ENCODE measurements around the gene HASPIN. TPM values are rescaled to one million over a fixed set of nuclear protein-coding genes. Genes with fewer than 3 reads are reported as not detected.

The HASPIN gene
- total RNA-seq (2014; rRNA removed; shearing (Covaris generic)): 5.8 and 16.2 TPM in 2 replicates

DNA sequence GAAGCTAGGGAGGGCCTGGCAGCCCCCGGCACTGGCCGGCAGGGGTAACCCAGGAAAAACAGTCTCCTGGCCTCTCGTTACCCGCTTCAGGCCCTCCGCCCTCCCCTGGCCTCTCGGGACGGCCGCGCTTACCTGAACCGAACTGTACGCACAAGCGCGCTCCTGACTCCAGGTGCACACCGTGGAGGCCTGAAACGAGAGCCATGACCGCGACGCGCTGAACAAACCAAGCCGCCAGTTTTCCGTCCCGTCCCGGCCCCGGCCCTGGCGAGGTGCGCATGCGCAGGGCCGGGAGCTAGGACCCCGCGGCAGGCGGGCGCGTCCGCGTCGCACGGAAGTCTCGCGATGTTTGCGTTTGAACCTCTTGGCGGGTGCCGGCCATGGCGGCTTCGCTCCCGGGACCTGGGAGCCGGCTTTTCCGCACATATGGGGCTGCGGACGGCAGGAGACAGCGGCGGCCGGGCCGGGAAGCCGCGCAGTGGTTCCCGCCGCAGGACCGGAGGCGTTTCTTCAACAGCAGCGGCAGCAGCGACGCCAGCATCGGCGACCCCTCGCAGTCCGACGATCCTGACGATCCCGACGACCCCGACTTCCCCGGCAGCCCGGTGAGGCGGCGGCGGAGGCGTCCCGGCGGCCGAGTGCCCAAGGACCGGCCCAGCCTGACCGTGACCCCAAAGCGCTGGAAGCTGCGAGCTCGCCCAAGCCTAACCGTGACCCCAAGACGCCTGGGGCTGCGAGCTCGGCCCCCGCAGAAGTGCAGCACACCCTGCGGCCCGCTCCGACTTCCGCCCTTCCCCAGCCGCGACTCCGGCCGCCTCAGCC is at the start of gene HASPIN:
Gene HASPIN (plus strand): TSS at position 348 of the 822 bp plus-strand sequence. CDS start 33 bp downstream, at position 381.
- H3K4me1 ChIP-seq (replicated peaks): peaks cover 32% of the 10 kb centered on the region
- peak; percentile 88 to 91 for DNase-seq (ENCODE audit: low read depth in 1 of 2, low spot score in 2 of 2)
- peak within 1 kb of the TSS; percentile 99 for H3K4me3 ChIP-seq
- H3K9me3 ChIP-seq (replicated peaks): no peaks in the 10 kb centered on the region
- peak within 1 kb of the TSS; percentile 81 for H3K27ac ChIP-seq
- peaks cover 76% of the 10 kb centered on the region for H3K36me3 ChIP-seq
- no peaks in the 10 kb centered on the region for H3K27me3 ChIP-seq (replicated peaks)

GRCh38 chr17:3675886-3676285 is 47.8 kb upstream of the HASPIN start:
- H3K9me3 ChIP-seq (replicated peaks): no peaks in the 10 kb centered on the region
- no peaks in the 10 kb centered on the region for H3K4me1 ChIP-seq (replicated peaks)
- peaks cover 4% of the 10 kb centered on the region for H3K36me3 ChIP-seq
- H3K27me3 ChIP-seq (replicated peaks): no peaks in the 10 kb centered on the region
- no peak overlapping the region for H3K27ac ChIP-seq
- no peak for DNase-seq (ENCODE audit: low read depth in 1 of 2, low spot score in 2 of 2)
- H3K4me3 ChIP-seq: no peak overlapping the region

DNA sequence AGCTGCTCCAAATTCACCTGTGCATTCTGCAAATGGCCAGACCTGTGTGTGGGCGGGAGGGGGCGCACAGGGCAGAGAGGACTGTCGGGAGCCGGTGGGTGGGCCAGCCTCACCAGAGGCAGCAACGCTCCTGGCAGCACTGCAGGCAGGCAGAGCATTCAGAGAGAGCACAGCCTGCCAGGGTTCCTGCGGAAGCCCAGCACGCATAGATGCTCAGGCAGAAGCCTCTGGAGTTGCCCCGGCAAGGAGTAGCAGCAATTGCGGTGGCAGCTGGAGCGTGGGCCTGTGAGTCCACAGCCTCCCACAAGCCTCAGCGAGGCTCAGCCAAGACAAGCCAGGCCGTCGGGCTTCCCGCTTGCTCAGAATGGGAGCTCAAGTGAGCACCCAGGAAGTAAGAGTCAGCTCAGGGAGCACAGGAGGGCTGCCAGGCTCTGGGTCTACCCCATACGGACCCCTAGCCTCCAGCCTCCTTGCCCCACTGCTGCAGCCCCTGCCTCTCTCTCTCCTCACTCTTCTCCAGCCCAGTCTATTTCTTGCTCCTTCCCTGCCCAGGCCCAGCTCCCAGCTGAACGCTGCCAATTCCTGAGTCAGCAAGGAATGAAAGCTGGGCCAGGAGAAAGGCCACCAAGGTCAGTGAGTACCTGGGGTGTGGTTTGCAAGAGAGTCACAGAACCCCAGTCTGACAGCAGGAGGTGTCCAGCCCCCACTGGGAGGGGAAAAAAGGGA is 45.4 kb upstream of the HASPIN start:
- Histone ChIP-seq H3K27me3 (replicated peaks) (no peaks in the 10 kb centered on the region), H3K4me1 (replicated peaks) (no peaks in the 10 kb centered on the region), H3K36me3 (no peaks in the 10 kb centered on the region), H3K4me3 (no peak overlapping the region), H3K27ac (no peak overlapping the region), H3K9me3 (replicated peaks) (no peaks in the 10 kb centered on the region)
- no peak for DNase-seq (ENCODE audit: low read depth in 1 of 2, low spot score in 2 of 2)

GRCh38 chr17:3678821-3679530 is 44.7 kb upstream of the HASPIN start:
- Histone ChIP-seq H3K9me3 (replicated peaks) (no peaks in the 10 kb centered on the region), H3K27me3 (replicated peaks) (no peaks in the 10 kb centered on the region), H3K27ac (no peak overlapping the region), H3K4me3 (no peak overlapping the region), H3K36me3 (no peaks in the 10 kb centered on the region), H3K4me1 (replicated peaks) (no peaks in the 10 kb centered on the region)
- no peak for DNase-seq (ENCODE audit: low read depth in 1 of 2, low spot score in 2 of 2)

DNA sequence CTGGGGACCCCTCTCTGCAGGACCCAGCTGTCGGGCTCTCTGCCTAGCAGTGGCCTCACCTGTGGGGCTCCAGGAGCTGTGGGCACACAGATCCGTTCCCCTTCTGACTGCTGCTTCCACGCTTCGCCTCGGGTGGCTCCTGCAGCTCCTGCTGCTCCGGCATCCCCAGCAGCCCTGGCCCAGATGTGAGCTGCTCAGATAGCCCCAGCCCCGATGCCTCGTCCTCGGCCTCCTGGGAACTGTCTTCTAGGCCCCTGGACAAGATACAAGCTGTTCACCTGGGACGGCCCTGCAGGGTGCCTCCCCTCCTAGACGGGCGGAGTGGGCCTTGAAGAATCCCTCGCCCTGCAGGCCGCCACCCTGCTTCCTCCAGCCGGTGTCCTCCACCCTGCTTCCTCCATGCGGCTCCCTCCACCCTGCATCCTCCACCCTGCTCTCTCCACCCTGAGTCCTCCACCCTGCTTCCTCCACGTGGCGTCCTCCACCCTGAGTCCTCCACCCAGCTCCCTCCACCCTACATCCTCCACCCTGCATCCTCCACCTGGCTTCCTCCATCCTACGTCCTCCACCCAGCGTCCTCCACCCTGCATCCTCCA is 44.1 kb upstream of the HASPIN start:
- no peak for DNase-seq (ENCODE audit: low read depth in 1 of 2, low spot score in 2 of 2)
- Histone ChIP-seq H3K27ac (no peak overlapping the region), H3K36me3 (no peaks in the 10 kb centered on the region), H3K9me3 (replicated peaks) (no peaks in the 10 kb centered on the region), H3K4me1 (replicated peaks) (no peaks in the 10 kb centered on the region), H3K27me3 (replicated peaks) (no peaks in the 10 kb centered on the region), H3K4me3 (no peak overlapping the region)

- no peaks in the 10 kb centered on the region for H3K4me1 ChIP-seq (replicated peaks)
- H3K4me3 ChIP-seq: no peak overlapping the region
- no peaks in the 10 kb centered on the region for H3K36me3 ChIP-seq
- no peaks in the 10 kb centered on the region for H3K9me3 ChIP-seq (replicated peaks)
- no peaks in the 10 kb centered on the region for H3K27me3 ChIP-seq (replicated peaks)
- no peak overlapping the region for H3K27ac ChIP-seq
- DNase-seq (ENCODE audit: low read depth in 1 of 2, low spot score in 2 of 2): no peak
Observed at GRCh38 chr17:3681057-3681456, 42.6 kb upstream of the HASPIN start.

- no peaks in the 10 kb centered on the region for H3K36me3 ChIP-seq
- no peak for DNase-seq (ENCODE audit: low read depth in 1 of 2, low spot score in 2 of 2)
- H3K27me3 ChIP-seq (replicated peaks): no peaks in the 10 kb centered on the region
- H3K9me3 ChIP-seq (replicated peaks): no peaks in the 10 kb centered on the region
- H3K27ac ChIP-seq: no peak overlapping the region
- H3K4me1 ChIP-seq (replicated peaks): no peaks in the 10 kb centered on the region
- no peak overlapping the region for H3K4me3 ChIP-seq
Observed at GRCh38 chr17:3681565-3681964, 42.1 kb upstream of the HASPIN start.

DNA sequence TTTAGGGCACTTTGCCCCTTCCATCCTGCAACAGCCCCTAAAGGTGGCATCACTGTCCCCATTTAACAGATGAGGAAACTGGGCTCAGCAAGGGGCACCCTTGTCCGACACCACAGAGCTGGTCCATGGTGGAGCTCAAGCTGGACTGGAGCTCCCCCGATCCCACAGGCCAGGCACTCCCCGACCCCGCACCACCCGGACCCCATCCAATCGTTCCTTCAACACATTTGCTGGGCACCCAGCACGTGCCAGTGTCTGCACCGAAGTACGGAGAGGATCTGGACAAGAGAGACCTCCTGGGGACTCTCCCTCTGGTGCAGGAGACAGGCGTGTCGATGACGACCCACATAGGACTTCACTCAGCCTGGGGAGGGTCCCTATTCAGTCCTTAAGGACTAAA is 41.7 kb upstream of the HASPIN start:
- no peaks in the 10 kb centered on the region for H3K27me3 ChIP-seq (replicated peaks)
- no peak overlapping the region for H3K27ac ChIP-seq
- no peak for DNase-seq (ENCODE audit: low read depth in 1 of 2, low spot score in 2 of 2)
- no peaks in the 10 kb centered on the region for H3K4me1 ChIP-seq (replicated peaks)
- H3K36me3 ChIP-seq: no peaks in the 10 kb centered on the region
- H3K9me3 ChIP-seq (replicated peaks): no peaks in the 10 kb centered on the region
- H3K4me3 ChIP-seq: no peak overlapping the region

GRCh38 chr17:3683054-3683511 is 40.6 kb upstream of the HASPIN start:
- Histone ChIP-seq H3K4me1 (replicated peaks) (no peaks in the 10 kb centered on the region), H3K4me3 (no peak overlapping the region), H3K27ac (no peak overlapping the region), H3K36me3 (no peaks in the 10 kb centered on the region), H3K27me3 (replicated peaks) (no peaks in the 10 kb centered on the region), H3K9me3 (replicated peaks) (no peaks in the 10 kb centered on the region)
- peak in 1 of 2 experiments; percentile 38 for DNase-seq (ENCODE audit: low read depth in 1 of 2, low spot score in 2 of 2)

DNA sequence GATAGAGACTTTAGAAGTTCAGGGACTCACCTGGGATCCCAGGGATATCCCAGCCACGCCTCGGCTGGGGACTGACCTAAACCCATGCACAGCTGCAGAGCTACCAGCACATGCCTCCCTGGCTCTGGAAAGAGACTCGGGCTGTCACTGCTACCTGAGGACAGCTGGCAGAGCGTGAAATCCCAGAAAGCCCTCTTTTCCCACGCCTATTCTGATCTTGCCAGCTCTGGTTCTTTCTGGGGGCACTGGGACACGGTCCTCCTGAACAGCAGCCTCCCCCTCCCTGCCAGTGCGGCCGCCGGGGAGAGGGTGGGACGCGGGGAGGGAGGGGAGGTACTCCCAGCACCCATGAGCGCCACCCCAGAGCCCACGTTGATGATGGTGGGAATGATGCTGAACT is 38.5 kb upstream of the HASPIN start:
- H3K27ac ChIP-seq: no peak overlapping the region
- no peaks in the 10 kb centered on the region for H3K4me1 ChIP-seq (replicated peaks)
- DNase-seq (ENCODE audit: low read depth in 1 of 2, low spot score in 2 of 2): no peak
- no peak overlapping the region for H3K4me3 ChIP-seq
- no peaks in the 10 kb centered on the region for H3K9me3 ChIP-seq (replicated peaks)
- no peaks in the 10 kb centered on the region for H3K27me3 ChIP-seq (replicated peaks)
- no peaks in the 10 kb centered on the region for H3K36me3 ChIP-seq

- no peaks in the 10 kb centered on the region for H3K36me3 ChIP-seq
- no peak for DNase-seq (ENCODE audit: low read depth in 1 of 2, low spot score in 2 of 2)
- H3K27ac ChIP-seq: no peak overlapping the region
- H3K9me3 ChIP-seq (replicated peaks): no peaks in the 10 kb centered on the region
- H3K27me3 ChIP-seq (replicated peaks): no peaks in the 10 kb centered on the region
- no peaks in the 10 kb centered on the region for H3K4me1 ChIP-seq (replicated peaks)
- H3K4me3 ChIP-seq: no peak overlapping the region
Observed at GRCh38 chr17:3688027-3688553, 35.6 kb upstream of the HASPIN start.

DNA sequence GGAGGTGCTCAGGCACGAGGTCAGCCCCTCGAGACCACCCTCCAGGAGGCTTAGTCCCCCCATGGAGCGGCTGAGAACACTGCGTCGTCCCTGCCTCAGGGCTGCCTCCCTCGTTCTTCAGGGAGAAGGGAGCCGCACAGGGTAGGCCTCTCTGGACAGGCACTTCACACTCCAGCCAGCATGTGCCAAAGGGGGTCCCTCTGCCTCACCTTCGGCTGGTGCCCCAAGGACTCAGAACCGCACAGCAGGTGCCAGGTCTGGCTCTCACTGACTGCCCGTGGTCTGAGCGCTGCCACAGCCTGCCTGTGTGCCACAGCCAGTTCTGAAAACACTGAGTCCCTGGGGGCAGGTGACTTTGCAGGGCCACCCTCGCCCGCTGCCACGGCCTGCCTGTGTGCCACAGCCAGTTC is 34.8 kb upstream of the HASPIN start:
- no peaks in the 10 kb centered on the region for H3K36me3 ChIP-seq
- no peak overlapping the region for H3K4me3 ChIP-seq
- no peaks in the 10 kb centered on the region for H3K27me3 ChIP-seq (replicated peaks)
- no peaks in the 10 kb centered on the region for H3K4me1 ChIP-seq (replicated peaks)
- DNase-seq (ENCODE audit: low read depth in 1 of 2, low spot score in 2 of 2): no peak
- no peak overlapping the region for H3K27ac ChIP-seq
- no peaks in the 10 kb centered on the region for H3K9me3 ChIP-seq (replicated peaks)

Data from SJSA1 (cell line).